NCI-H187 treated with DMSO at 0.1 percent for 48 hours (cell line): ENCODE data around the gene IL15RA.
"Not testable (repeated sequence)": the region's sequence is repeated elsewhere in the genome, so short reads cannot be mapped to it uniquely, and the experiment has no call there.

Experiments
- DNase-seq: peaks from one replicate; lab custom pipeline; 2025; lab: John Stamatoyannopoulos, UW

IL15RA gene

GRCh38 chr10:6005856-6006395 is 28.6 kb upstream of the IL15RA start:
- DNase-seq, result no peak

- DNase-seq, result not testable (repeated sequence)
Observed at GRCh38 chr10:6005161-6005804, 27.9 kb upstream of the IL15RA start.

GRCh38 chr10:6002809-6003510 is 25.6 kb upstream of the IL15RA start:
- no peak for DNase-seq

- DNase-seq, result no peak
Observed at GRCh38 chr10:5999440-6000165, 22.3 kb upstream of the IL15RA start.

GRCh38 chr10:5996696-5997095 is 19.4 kb upstream of the IL15RA start:
- no peak for DNase-seq

- no peak for DNase-seq
Observed at GRCh38 chr10:5992398-5992797, 15.1 kb upstream of the IL15RA start.

- no peak for DNase-seq
Observed at GRCh38 chr10:5991708-5992107, 14.4 kb upstream of the IL15RA start.

GRCh38 chr10:5989756-5990155 is 12.4 kb upstream of the IL15RA start:
- no peak for DNase-seq

GRCh38 chr10:5988336-5988920 is 11.1 kb upstream of the IL15RA start:
- DNase-seq, result no peak

- DNase-seq, result no peak
Observed at GRCh38 chr10:5987747-5988146, 10.4 kb upstream of the IL15RA start.

GRCh38 chr10:5985029-5985428 is 7.7 kb upstream of the IL15RA start:
- no peak for DNase-seq

- no peak for DNase-seq
Observed at GRCh38 chr10:5983774-5984173, 6.4 kb upstream of the IL15RA start.

GRCh38 chr10:5981529-5981928 is 4.2 kb upstream of the IL15RA start:
- no peak for DNase-seq

GRCh38 chr10:5978230-5978489 is 817 bp upstream of the IL15RA start:
- no peak for DNase-seq

- no peak for DNase-seq
Observed at GRCh38 chr10:5976512-5977470, 552 bp downstream of the IL15RA start.

- DNase-seq, result no peak
Observed at GRCh38 chr10:5975641-5976473, 1.5 kb downstream of the IL15RA start.

GRCh38 chr10:5973069-5973468 is 4.3 kb downstream of the IL15RA start:
- no peak for DNase-seq

- DNase-seq, result no peak
Observed at GRCh38 chr10:5971886-5972285, 5.5 kb downstream of the IL15RA start.

- DNase-seq, result no peak
Observed at GRCh38 chr10:5971315-5971832, 6.0 kb downstream of the IL15RA start.

- DNase-seq, result no peak
Observed at GRCh38 chr10:5970527-5970926, 6.8 kb downstream of the IL15RA start.
